GM19438 (cell line): ENCODE results near the gene BTBD8.

Source experiments
- ATAC-seq: cut with Tn5 transposase; IDR thresholded peaks from one replicate; pipeline ENCODE4 v1.9.1; 2021; ENCODE audit warnings: low read depth; ENCODE audit not compliant: unreplicated experiment

The BTBD8 gene

GRCh38 chr1:92087542-92087941 lies 7.4 kb downstream of the BTBD8 start:
- ATAC-seq = no peak

- no peak for ATAC-seq
Observed at GRCh38 chr1:92091625-92092024, 11.5 kb downstream of the BTBD8 start.

- no peak for ATAC-seq
Observed at GRCh38 chr1:92094090-92094489, 13.9 kb downstream of the BTBD8 start.

- no peak for ATAC-seq
Observed at GRCh38 chr1:92094595-92094994, 14.4 kb downstream of the BTBD8 start.

- no peak for ATAC-seq
Observed at GRCh38 chr1:92095874-92096273, 15.7 kb downstream of the BTBD8 start.

- no peak for ATAC-seq
Observed at GRCh38 chr1:92096317-92096716, 16.2 kb downstream of the BTBD8 start.

- no peak for ATAC-seq
Observed at GRCh38 chr1:92105546-92106081, 25.5 kb downstream of the BTBD8 start.

- ATAC-seq = no peak
Observed at GRCh38 chr1:92108631-92109030, 28.5 kb downstream of the BTBD8 start.

GRCh38 chr1:92117526-92117925 lies 37.4 kb downstream of the BTBD8 start:
- no peak for ATAC-seq

- no peak for ATAC-seq
Observed at GRCh38 chr1:92118826-92119225, 38.7 kb downstream of the BTBD8 start.

- ATAC-seq = no peak
Observed at GRCh38 chr1:92123868-92124267, 43.7 kb downstream of the BTBD8 start.

GRCh38 chr1:92125204-92125603 lies 45.1 kb downstream of the BTBD8 start:
- ATAC-seq = no peak

GRCh38 chr1:92126088-92126487 lies 45.9 kb downstream of the BTBD8 start:
- ATAC-seq = no peak

- ATAC-seq = no peak
Observed at GRCh38 chr1:92134331-92134730, 54.2 kb downstream of the BTBD8 start.

GRCh38 chr1:92136341-92136740 lies 56.2 kb downstream of the BTBD8 start:
- ATAC-seq = no peak

GRCh38 chr1:92154934-92155333 lies 74.8 kb downstream of the BTBD8 start:
- no peak for ATAC-seq

- ATAC-seq = no peak
Observed at GRCh38 chr1:92159593-92159992, 79.4 kb downstream of the BTBD8 start.

GRCh38 chr1:92165389-92165788 lies 85.2 kb downstream of the BTBD8 start:
- no peak for ATAC-seq

GRCh38 chr1:92167151-92167550 lies 87.0 kb downstream of the BTBD8 start:
- no peak for ATAC-seq

GRCh38 chr1:92168657-92169056 lies 88.5 kb downstream of the BTBD8 start:
- ATAC-seq = no peak

GRCh38 chr1:92169214-92170005 lies 89.3 kb downstream of the BTBD8 start:
- no peak for ATAC-seq

- ATAC-seq = no peak
Observed at GRCh38 chr1:92184632-92185031, 104.5 kb downstream of the BTBD8 start.
